Raji (cell line): ENCODE measurements around the gene HSDL1.

ENCODE experiments used
- POLR2A ChIP-seq: IDR thresholded peaks from 2 replicates; pipeline ENCODE4 v1.6.1; 2011; ENCODE audit warnings: low read depth, low read length, control low read depth; ENCODE audit not compliant: insufficient read depth

The HSDL1 gene

DNA sequence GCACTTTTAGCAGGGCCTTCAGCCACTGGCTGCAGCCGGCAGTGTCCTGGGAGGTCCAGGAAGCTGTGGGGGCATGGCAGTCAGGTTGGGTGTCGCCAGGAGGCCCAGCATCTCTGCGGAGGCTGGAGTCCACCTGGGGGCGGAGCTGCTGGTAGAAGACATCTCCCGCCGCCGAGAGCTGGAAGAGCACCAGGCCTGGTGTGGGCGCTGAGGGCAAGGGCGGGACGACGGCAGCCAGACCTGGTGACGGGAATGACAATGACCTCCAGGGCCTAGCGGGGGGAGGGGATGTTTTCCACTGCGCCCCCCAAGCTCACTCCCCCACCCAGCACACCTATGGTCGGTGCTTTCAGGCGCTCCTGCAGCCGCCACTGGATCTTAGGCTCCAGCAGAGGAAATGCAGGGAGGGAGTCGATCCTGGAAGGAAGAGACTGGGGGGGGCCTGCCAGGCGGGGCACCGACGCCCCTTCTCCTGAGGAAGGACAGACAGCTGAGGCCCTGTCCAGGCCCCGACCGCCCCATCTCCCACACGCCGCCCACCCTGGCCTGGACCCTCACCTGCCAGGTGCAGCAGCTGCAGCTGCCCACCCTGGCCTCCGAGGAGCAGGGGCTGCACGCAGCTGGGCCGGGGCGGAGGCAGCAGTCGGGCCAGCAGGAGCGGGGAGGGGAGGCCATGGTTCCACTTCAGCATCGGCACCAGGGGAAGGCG, 34.8 kb upstream of the HSDL1 start:
- no peak for TF ChIP-seq POLR2A

GRCh38 chr16:84178892-84179611, 34.1 kb upstream of the HSDL1 start:
- TF ChIP-seq POLR2A = no peak

DNA sequence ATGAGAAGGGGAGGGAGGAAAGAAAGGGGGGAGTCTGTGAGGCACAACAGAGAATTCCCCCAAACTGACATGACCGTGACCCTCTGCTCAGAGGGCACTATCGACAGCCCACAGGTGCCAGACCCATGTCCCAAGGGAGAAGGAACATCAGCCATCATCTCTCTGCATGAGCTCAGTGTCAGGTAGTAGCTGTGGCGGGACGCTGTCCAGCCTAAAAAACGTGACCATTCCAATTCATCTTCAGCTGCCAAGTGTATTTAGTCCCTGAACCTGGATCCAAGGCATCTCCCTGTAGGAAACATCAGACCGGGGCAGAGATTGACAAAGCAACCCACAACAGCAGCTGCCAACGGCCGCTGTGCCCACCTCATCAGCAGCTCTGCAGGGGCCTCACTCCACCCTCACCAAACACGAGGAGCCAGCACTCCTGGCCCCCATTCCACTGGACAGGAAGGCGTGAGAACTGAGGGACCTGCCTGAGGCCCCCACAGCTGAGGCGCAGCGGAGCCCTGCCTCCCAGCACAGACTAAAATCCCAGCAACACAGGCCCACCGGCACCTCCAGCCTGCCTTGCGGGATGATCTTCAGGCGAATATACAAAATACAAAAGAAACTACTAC, 33.3 kb upstream of the HSDL1 start:
- no peak for TF ChIP-seq POLR2A

DNA sequence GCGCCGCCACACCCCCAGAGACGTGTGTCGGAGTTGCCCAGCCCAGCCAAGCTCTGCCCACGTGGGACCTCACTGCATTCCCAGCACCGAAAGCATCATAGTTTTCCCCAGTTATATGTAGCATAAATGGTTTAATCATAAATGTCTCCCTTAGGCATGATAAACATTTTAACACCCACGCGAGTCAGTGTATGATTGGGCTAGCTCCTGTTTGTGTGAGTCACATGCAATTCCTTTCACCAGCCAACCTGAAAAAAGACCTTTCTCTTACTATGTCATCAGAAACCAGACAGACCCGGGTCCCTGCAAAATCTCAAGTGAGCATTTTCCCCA, 32.7 kb upstream of the HSDL1 start:
- TF ChIP-seq POLR2A = no peak

DNA sequence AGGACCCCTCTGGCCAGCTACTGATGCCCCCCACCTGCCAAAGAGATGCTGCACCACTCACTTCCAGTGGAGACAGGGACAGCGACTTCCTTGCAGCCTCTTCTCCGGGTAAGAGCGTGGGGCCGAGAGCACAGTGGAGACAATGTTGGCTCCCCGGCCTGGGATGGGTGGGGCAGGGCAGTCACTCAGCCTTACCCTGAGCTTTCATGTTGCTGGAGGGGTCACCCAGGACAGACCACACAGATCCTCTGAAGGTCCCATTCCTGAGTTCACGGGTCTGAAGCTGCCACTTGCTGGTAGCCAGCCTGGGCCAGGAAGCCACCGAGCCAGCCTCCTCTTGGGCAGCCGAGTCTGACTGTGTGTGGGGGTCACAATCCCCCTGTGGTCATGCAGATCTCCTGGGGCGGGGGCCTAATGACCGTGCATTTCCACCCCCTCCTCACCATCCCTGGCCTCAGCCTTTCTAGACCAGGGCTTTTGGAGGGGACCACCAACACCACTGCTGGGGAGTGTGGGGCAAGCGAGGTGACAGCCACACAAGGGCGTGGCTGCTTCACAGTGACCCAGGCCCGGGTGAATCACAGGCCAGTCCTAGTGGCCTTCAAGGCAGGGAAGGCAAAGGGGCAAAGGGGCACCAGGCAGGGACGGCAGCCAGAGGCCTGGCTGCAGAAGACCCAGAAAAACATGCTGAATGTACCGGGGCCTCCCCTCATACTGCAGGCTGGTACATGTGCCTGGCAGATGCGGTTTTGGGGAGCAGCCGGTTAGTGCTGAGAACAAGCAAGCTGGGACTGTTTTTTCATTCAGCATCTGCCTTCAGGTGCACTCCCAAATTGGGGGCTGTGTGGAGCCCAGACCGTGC, 31.4 kb upstream of the HSDL1 start:
- TF ChIP-seq POLR2A = no peak

DNA sequence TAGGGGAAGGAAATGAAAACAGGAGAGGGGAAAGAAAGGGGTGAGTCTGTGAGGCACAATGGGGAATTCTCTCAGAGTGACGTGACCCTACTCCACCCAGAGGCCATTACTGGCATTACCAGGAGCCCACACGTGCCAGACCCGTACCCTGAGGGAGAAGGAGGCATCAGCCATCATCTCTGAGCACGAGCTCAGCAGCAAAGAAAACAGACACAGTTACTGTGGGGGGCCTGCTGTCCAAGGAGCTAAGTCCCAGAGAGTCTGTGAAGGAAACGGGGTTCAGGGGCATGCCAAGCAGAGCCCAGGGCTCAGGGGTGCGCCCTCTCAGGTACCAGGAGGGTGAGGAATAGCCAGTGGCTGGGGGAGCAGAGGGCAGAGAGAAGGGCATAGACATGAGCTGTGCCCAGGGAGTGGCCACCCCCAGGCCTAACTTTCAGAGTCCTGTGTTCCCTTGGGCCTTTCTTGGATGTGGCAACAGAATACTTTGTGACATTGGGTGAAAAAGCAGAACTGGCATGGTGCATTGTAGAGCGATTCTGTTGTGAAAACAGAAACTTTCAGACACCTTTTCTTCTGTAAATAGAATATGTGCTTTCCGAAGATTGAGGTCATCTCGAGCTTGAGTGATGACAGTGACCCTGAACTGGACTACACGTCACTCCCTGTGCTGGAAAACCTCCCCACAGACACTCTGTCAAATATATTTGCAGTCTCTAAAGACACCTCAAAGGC, 30.5 kb upstream of the HSDL1 start:
- TF ChIP-seq POLR2A = peak; percentile 37; the same call in 1 of the 2 replicates

- TF ChIP-seq POLR2A = no peak
These were observed 29.4 kb upstream of the HSDL1 start for GRCh38 chr16:84174396-84174795.

DNA sequence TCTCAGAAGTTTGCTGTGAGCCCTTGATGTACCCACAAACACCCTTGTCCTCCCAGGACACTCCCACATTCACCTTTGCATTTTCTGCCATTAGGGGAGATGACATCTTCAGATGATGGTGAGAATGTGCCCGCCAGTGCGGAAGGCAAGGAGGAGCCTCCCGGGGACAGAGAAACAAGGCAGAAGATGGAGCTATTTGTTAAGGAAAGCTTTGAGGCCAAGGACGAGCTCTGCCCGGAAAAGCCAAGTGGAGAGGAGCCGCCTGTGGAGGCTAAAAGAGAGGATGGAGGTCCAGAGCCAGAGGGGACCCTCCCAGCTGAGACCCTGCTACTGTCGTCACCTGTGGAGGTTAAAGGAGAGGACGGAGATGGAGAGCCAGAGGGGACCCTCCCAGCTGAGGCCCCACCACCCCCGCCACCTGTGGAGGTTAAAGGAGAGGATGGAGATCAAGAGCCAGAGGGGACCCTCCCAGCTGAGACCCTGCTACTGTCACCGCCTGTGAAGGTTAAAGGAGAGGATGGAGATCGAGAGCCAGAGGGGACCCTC, 24.9 kb upstream of the HSDL1 start:
- TF ChIP-seq POLR2A = no peak

DNA sequence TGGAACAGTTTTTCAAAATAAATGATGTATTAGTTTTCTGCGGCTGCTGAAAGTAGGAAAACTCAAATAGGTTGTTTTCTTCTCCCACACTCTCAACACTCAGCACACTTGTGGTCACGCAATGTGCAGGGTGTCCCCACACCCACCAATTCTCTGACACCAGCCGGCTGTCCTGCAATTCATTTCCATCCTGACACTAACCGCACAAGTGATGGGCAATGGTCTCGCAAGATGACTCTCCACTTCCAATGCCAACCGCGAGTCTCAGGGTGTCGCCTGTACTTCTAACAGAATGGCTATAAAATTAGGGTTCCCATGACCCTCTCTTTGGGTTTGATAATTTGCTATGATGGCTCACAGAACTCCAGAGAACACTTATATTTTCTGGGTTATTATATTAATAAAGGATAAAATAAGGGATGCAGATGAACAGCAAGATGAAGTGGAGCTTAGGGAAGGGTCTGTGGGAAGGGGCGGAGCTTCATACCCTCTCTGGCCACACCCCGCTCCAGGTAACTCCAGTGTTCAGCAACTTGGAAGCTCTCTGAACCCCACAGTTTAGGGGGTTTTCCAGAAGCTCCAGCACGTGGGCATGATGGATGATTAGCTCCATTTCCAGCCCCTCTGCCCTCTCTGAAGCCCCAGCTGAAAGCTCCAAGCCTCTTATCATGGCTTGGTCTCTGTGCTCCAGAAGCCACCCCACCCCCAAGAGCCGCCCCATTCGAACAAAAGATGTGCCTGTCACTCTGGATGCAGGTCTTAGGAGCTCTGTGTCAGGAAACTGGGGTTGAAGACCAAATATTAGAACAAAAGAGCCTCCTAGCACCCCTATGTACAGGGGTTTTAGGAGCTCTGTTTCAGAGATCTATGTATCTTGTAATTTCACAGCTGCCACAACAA, 22.1 kb upstream of the HSDL1 start:
- TF ChIP-seq POLR2A = no peak

- TF ChIP-seq POLR2A = no peak
These were observed 20.8 kb upstream of the HSDL1 start for GRCh38 chr16:84165746-84166145.

DNA sequence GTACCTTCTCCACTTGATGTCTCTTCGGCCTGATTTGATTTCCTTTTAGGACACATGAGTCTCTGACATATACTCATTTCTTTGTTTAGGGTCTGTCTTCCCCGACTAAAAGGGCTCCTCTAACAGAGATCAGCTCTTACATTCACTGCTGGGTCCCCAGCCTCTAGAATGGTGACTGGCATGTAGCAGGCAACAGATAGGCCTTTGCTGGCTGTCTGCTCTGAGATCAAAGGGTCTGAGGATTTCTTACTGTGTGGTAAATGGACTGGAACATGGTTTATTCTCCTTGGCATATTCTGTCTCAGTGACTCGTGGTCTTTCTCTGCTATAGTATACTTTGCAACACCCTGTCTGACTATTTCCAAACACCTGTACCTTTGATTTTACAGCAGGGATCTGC, 16.8 kb upstream of the HSDL1 start:
- no peak for TF ChIP-seq POLR2A

DNA sequence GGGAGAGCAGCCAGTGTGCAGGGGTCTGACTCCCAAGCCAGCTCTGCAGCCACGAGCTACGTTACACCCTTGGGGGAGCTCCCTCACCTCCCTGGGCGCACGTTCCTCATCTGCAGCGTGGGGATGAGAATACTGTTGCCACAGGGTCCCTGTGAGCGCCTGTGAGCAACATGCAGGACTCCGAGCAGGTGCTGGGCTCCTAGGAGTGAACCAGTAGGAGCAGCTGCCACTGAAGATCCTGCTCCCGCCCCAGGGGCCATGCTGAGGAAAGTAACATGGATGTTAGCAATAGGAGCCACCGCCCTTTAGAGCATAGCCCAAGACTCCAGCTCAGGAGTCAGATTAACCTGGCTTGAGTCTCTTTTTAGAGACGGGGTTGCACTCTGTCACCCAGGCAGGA, 16.1 kb upstream of the HSDL1 start:
- TF ChIP-seq POLR2A = no peak

- no peak for TF ChIP-seq POLR2A
These were observed 14.8 kb upstream of the HSDL1 start for GRCh38 chr16:84159800-84160199.
